ENCODE data around the gene MAPK1.

The MAPK1 gene

GRCh38 chr22:21762712-21763581 is 104.5 kb downstream of the MAPK1 start:
- TF ChIP-seq CTCF (IDR thresholded peaks at IDR 0.05; ENCODE audit: low read depth, low read length, missing control alignments), result no peak
- DNase-seq (ENCODE audit: low read depth), result no peak
- no peak overlapping the region for H3K4me3 ChIP-seq (ENCODE audit: low read depth, low read length)

DNA sequence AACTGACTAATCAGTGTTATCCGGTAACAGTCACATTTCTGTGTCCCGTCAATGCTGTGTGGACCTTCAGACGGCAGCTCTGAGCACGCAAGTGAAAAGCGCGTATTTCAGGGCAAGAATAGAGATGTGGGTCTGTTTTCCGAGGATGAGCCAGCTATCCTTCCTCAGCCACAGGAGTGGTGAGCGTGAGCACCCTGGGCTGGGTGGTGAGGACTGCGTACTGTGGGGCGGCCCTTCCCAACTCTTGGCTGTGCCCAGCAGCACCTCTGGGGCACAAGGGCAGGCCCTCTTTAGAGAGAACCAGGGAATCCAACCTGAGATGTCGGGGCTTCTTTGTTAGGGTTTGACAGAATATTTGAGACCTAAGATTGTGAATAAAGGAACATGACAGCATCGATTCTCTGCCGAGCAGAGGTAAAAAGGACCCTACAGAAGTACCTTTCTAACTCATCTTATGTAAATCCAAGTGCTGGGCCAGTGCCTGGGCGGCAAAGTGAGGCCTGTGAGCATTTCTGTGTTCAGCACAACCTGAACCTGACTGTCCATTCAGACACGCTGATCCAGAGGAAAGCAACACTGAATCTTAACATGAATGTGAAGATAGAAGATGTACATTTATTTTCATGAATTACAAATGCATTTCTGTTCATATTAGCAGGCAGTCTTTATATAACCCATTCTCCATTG is 105.3 kb downstream of the MAPK1 start:
- no peak overlapping the region for H3K4me3 ChIP-seq (ENCODE audit: low read depth, low read length)
- TF ChIP-seq CTCF (IDR thresholded peaks at IDR 0.05; ENCODE audit: low read depth, low read length, missing control alignments), result no peak
- no peak for DNase-seq (ENCODE audit: low read depth)

DNA sequence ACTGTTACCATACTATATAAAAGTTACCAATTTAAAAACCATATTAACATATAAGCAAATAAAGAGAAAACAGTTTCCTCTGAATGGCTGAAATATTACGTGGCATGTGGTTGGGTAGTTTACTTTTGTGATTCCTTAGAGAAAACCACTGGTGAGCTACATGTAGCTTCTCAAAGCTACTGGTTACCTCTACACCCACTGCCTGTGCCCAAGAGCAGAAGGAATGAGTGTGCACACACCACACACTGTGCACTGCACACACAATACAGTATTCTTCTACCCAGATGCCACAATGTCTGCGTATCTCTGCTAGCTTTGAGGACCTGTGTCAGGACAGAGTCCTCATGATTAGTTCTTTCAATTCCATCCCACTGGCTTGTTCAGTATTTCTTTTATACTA is 106.4 kb downstream of the MAPK1 start:
- no peak for TF ChIP-seq CTCF (IDR thresholded peaks at IDR 0.05; ENCODE audit: low read depth, low read length, missing control alignments)
- no peak overlapping the region for H3K4me3 ChIP-seq (ENCODE audit: low read depth, low read length)
- no peak for DNase-seq (ENCODE audit: low read depth)

- TF ChIP-seq CTCF (IDR thresholded peaks at IDR 0.05; ENCODE audit: low read depth, low read length, missing control alignments), result no peak
- H3K4me3 ChIP-seq (ENCODE audit: low read depth, low read length), result no peak overlapping the region
- DNase-seq (ENCODE audit: low read depth), result no peak
Observed at GRCh38 chr22:21760640-21761039, 106.8 kb downstream of the MAPK1 start.

- no peak for TF ChIP-seq CTCF (IDR thresholded peaks at IDR 0.05; ENCODE audit: low read depth, low read length, missing control alignments)
Observed at GRCh38 chr22:21759646-21760376, 107.6 kb downstream of the MAPK1 start.

GRCh38 chr22:21759093-21759492 is 108.4 kb downstream of the MAPK1 start:
- H3K4me3 ChIP-seq (ENCODE audit: low read depth, low read length), result no peak overlapping the region
- TF ChIP-seq CTCF (IDR thresholded peaks at IDR 0.05; ENCODE audit: low read depth, low read length, missing control alignments), result no peak
- no peak for DNase-seq (ENCODE audit: low read depth)

More at GRCh38 chr22:21759646-21760376, 107.6 kb downstream of the MAPK1 start:
- DNase-seq (ENCODE audit: low read depth), result no peak
- H3K4me3 ChIP-seq (ENCODE audit: low read depth, low read length), result no peak overlapping the region
